ENCODE results near the gene PEDS1. TPM values are rescaled to one million over a fixed set of nuclear protein-coding genes. Genes with fewer than 3 reads are reported as not detected.

PEDS1 gene
- total and polyA plus RNA-seq, 2 of the 13 experiments (the other 11 are each of a cell fraction or from before 2014, with no cell fraction given): 30.5 to 93.9 TPM

- no peak for TF ChIP-seq KIAA2018 (CRISPR knock-in tag; IDR thresholded peaks at IDR 0.05; ENCODE audit: borderline replicate concordance)
- 0 out of 2 replicates have a peak, but pooled peaks have one; percentile 36 for TF ChIP-seq ZNF740 (CRISPR knock-in tag; IDR thresholded peaks at IDR 0.05)
- TF ChIP-seq ONECUT2 (CRISPR knock-in tag; IDR thresholded peaks at IDR 0.05): no peak
- no peak; the same call in 1 of the 2 replicates for TF ChIP-seq ZNF598 (CRISPR knock-in tag; IDR thresholded peaks at IDR 0.05; ENCODE audit: borderline replicate concordance)
- TF ChIP-seq ZNF44 (CRISPR knock-in tag; IDR thresholded peaks at IDR 0.05): no peak
- 0 out of 2 replicates have a peak, but pooled peaks have one; percentile 3 for TF ChIP-seq ZFP90 (CRISPR knock-in tag; IDR thresholded peaks at IDR 0.05; ENCODE audit: borderline replicate concordance)
- TF ChIP-seq STAT5B (CRISPR knock-in tag; IDR thresholded peaks at IDR 0.05): no peak
- no peak for TF ChIP-seq ZNF564 (CRISPR knock-in tag; IDR thresholded peaks at IDR 0.05)
- TF ChIP-seq NR1H2 (CRISPR knock-in tag; IDR thresholded peaks at IDR 0.05; ENCODE audit: borderline replicate concordance, low read depth): no peak
- TF ChIP-seq ZNF280D (CRISPR knock-in tag; IDR thresholded peaks at IDR 0.05): no peak
- TF ChIP-seq HDAC2 (CRISPR knock-in tag; IDR thresholded peaks at IDR 0.05): no peak
- no peak for TF ChIP-seq ZNF367 (CRISPR knock-in tag; IDR thresholded peaks at IDR 0.05; ENCODE audit: borderline replicate concordance)
- no peak for TF ChIP-seq SMARCC2 (IDR thresholded peaks at IDR 0.05)
- no peak for TF ChIP-seq ATF2 (CRISPR knock-in tag; IDR thresholded peaks at IDR 0.05)
- TF ChIP-seq ZNF224 (CRISPR knock-in tag; IDR thresholded peaks at IDR 0.05): no peak
- TF ChIP-seq SP1 (IDR thresholded peaks at IDR 0.05): no peak
- TF ChIP-seq SP1 (CRISPR knock-in tag; IDR thresholded peaks at IDR 0.05): no peak
Measured at GRCh38 chr20:50153153-50153499, 397 bp downstream of the PEDS1 start (continued).

Measured in HepG2 (cell line).